Progenitor cell of endocrine pancreas (in vitro differentiated cells): Measurements from ENCODE around the gene MBP. TPM values are rescaled to one million over a fixed set of nuclear protein-coding genes. Genes with fewer than 3 reads are reported as not detected.

Experiments used
- DNase-seq: peaks from one replicate; pipeline ENCODE4 v3.0.0; 2021; ENCODE audit warnings: low spot score; ENCODE audit not compliant: unreplicated experiment
- H3K27ac Mint-ChIP-seq: 2 replicates; pipeline ENCODE4 v1.8.0; 2021; ENCODE audit warnings: mild to moderate bottlenecking, moderate library complexity, mixed read lengths
- H3K27me3 Mint-ChIP-seq: 2 replicates; pipeline ENCODE4 v1.8.0; 2021; ENCODE audit warnings: mixed read lengths
- H3K36me3 Mint-ChIP-seq: 2 replicates; pipeline ENCODE4 v1.8.0; 2022; ENCODE audit warnings: mixed read lengths; ENCODE audit not compliant: insufficient read depth
- H3K4me1 Mint-ChIP-seq: 2 replicates; pipeline ENCODE4 v1.8.0; 2021; ENCODE audit warnings: low read depth, mixed read lengths
- H3K4me3 Mint-ChIP-seq: 2 replicates; pipeline ENCODE4 v1.8.0; 2021; ENCODE audit warnings: low read depth, mild to moderate bottlenecking, moderate library complexity, mixed read lengths
- H3K9me3 Mint-ChIP-seq: 2 replicates; pipeline ENCODE4 v1.8.0; 2021; ENCODE audit warnings: low read depth, mixed read lengths
- CTCF ChIP-seq: fragments of 200-600 bp; sonication (generic); IDR thresholded peaks from one replicate; pipeline ENCODE4 v1.5.0; 2021; ENCODE audit warnings: antibody characterized with exemption, mild to moderate bottlenecking; ENCODE audit not compliant: unreplicated experiment
- total RNA-seq: library from RNA; stranded (reverse); gene quantifications from 2 replicates; pipeline ENCODE4 v1.2.1, GENCODE V29; 2021

The MBP gene
- total RNA-seq, 1 donor from 2014 or later, result 38.4 TPM

GRCh38 chr18:77164763-77165485 lies 32.3 kb upstream of the MBP start:
- no peaks in the 10 kb centered on the region for H3K9me3 Mint-ChIP-seq
- DNase-seq, result no peak
- H3K36me3 Mint-ChIP-seq, result no peaks in the 10 kb centered on the region
- no peak overlapping the region for H3K4me3 Mint-ChIP-seq
- H3K4me1 Mint-ChIP-seq, result peaks cover 6% of the 10 kb centered on the region
- H3K27me3 Mint-ChIP-seq, result peaks cover 54% of the 10 kb centered on the region
- no peak for TF ChIP-seq CTCF
- no peak overlapping the region for H3K27ac Mint-ChIP-seq

GRCh38 chr18:77164026-77164425 lies 31.4 kb upstream of the MBP start:
- Mint-ChIP-seq H3K9me3 (no peaks in the 10 kb centered on the region), H3K27me3 (peaks cover 54% of the 10 kb centered on the region), H3K27ac (no peak overlapping the region), H3K4me3 (no peak overlapping the region), H3K4me1 (peaks cover 6% of the 10 kb centered on the region), H3K36me3 (no peaks in the 10 kb centered on the region)
- TF ChIP-seq CTCF, result no peak
- no peak for DNase-seq

- no peak for TF ChIP-seq CTCF
- no peak overlapping the region for H3K27ac Mint-ChIP-seq
- peaks cover 6% of the 10 kb centered on the region for H3K4me1 Mint-ChIP-seq
- no peaks in the 10 kb centered on the region for H3K36me3 Mint-ChIP-seq
- no peak overlapping the region for H3K4me3 Mint-ChIP-seq
- H3K27me3 Mint-ChIP-seq, result peaks cover 52% of the 10 kb centered on the region
- no peak for DNase-seq
- H3K9me3 Mint-ChIP-seq, result no peaks in the 10 kb centered on the region
Measured at GRCh38 chr18:77162580-77162979, 30.0 kb upstream of the MBP start.

- Mint-ChIP-seq H3K4me1 (peaks cover 6% of the 10 kb centered on the region), H3K27ac (no peak overlapping the region), H3K36me3 (no peaks in the 10 kb centered on the region), H3K4me3 (no peak overlapping the region), H3K27me3 (peaks cover 51% of the 10 kb centered on the region), H3K9me3 (no peaks in the 10 kb centered on the region)
- TF ChIP-seq CTCF, result no peak
- no peak for DNase-seq
Measured at GRCh38 chr18:77161961-77162360, 29.4 kb upstream of the MBP start.

- TF ChIP-seq CTCF, result no peak
- peaks cover 6% of the 10 kb centered on the region for H3K4me1 Mint-ChIP-seq
- peaks cover 48% of the 10 kb centered on the region for H3K27me3 Mint-ChIP-seq
- DNase-seq, result no peak
- H3K4me3 Mint-ChIP-seq, result no peak overlapping the region
- no peaks in the 10 kb centered on the region for H3K9me3 Mint-ChIP-seq
- H3K27ac Mint-ChIP-seq, result no peak overlapping the region
- H3K36me3 Mint-ChIP-seq, result no peaks in the 10 kb centered on the region
Measured at GRCh38 chr18:77161383-77161782, 28.8 kb upstream of the MBP start.
